Upper lobe of left lung (tissue), 4 donors: ENCODE measurements around the gene NFATC2.

Experiments
- EP300 ChIP-seq, 4 donors: sonication (generic); formaldehyde crosslinking; IDR thresholded peaks; one replicate each; pipeline ENCODE4 v1.5.1; 2017; ENCODE audit warnings: antibody characterized with exemption in 4 of 4, control low read depth in 2 of 4
- POLR2A ChIP-seq, 4 donors: fragments of 450-650 bp; IDR thresholded peaks; one replicate each; pipeline ENCODE4 v1.5.1; 2016 to 2017; ENCODE audit warnings: antibody characterized with exemption in 4 of 4, mild to moderate bottlenecking in 2 of 4
- POLR2AphosphoS5 ChIP-seq, 2 donors: sonication (generic); formaldehyde crosslinking; IDR thresholded peaks; one replicate each; pipeline ENCODE4 v1.5.1; 2017; ENCODE audit warnings: antibody characterized with exemption in 2 of 2
- TF ChIP-seq, protein P1 (sequence below), 6 experiments: fragments of 450-650 bp in 4 of 6; fragments of 200-600 bp in 2 of 6; sonication (generic) in 2 of 6; IDR thresholded peaks; one replicate each; pipeline ENCODE4 v1.5.1; 2016 to 2019; ENCODE audit warnings: antibody characterized with exemption in 6 of 6

DNA sequence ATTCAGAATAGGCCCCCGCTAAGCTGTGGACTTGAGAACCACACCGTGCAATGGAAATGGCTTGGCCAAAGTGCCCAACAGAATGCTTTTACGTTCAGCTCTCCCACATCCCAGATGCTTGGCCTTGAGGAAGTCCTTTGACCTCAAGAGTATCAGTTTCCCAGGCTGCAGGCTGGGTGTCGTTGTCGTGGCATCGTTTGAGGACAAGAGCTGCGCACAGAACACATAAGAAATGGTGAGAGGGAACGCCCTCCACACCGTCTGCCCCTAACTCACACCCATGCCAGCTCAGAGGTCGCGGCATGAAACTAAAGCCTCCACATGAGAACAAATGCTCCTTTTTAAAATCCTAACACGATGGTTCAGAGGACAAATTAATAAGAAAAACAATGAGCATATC lies 37.0 kb downstream of the NFATC2 start:
- no peak for TF ChIP-seq EP300 (IDR thresholded peaks at IDR 0.05)
- no peak for TF ChIP-seq POLR2AphosphoS5 (IDR thresholded peaks at IDR 0.05)
- TF ChIP-seq, protein P1, sequence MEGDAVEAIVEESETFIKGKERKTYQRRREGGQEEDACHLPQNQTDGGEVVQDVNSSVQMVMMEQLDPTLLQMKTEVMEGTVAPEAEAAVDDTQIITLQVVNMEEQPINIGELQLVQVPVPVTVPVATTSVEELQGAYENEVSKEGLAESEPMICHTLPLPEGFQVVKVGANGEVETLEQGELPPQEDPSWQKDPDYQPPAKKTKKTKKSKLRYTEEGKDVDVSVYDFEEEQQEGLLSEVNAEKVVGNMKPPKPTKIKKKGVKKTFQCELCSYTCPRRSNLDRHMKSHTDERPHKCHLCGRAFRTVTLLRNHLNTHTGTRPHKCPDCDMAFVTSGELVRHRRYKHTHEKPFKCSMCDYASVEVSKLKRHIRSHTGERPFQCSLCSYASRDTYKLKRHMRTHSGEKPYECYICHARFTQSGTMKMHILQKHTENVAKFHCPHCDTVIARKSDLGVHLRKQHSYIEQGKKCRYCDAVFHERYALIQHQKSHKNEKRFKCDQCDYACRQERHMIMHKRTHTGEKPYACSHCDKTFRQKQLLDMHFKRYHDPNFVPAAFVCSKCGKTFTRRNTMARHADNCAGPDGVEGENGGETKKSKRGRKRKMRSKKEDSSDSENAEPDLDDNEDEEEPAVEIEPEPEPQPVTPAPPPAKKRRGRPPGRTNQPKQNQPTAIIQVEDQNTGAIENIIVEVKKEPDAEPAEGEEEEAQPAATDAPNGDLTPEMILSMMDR (IDR thresholded peaks at IDR 0.05): no peak
- no peak for TF ChIP-seq POLR2A (IDR thresholded peaks at IDR 0.05)
